Stimulated activated CD4-positive, alpha-beta T cell treated with anti-CD3 and anti-CD28 coated beads, TNF-alpha, amount 100 ng/mL, for 4 hours (primary cell): Measurements from ENCODE around the gene SCGB1D2.
"Not testable (repeated sequence)": the region's sequence is repeated elsewhere in the genome, so short reads cannot be mapped to it uniquely, and the experiment has no call there.

Experiments
- DNase-seq, 3 experiments: peaks; one replicate each; pipeline ENCODE4 v3.0.0-alpha.2; 2020; ENCODE audit warnings: low read depth in 3 of 3

SCGB1D2 gene, protein sequence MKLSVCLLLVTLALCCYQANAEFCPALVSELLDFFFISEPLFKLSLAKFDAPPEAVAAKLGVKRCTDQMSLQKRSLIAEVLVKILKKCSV

DNA sequence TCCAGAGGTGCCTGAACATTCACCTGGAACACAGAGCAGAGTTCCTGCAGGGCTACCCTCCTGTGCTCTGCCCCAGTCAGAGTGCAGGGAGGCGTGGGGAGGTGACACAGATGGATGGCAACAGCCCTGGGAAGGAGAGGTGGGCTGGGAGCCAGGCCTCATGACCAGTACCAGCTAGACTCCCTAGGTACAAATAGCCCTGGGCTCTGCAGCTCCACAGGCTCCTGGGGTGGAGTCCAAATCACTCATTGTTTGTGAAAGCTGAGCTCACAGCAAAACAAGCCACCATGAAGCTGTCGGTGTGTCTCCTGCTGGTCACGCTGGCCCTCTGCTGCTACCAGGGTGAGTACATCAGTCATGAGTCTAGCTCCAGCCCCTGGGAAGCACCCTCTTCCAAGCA, at the start of gene SCGB1D2:
Gene SCGB1D2, plus strand, starts transcription at position 219 of the 400 bp plus-strand sequence. Its CDS starts 69 bp downstream, at position 288.
- DNase-seq, result no peak

DNA sequence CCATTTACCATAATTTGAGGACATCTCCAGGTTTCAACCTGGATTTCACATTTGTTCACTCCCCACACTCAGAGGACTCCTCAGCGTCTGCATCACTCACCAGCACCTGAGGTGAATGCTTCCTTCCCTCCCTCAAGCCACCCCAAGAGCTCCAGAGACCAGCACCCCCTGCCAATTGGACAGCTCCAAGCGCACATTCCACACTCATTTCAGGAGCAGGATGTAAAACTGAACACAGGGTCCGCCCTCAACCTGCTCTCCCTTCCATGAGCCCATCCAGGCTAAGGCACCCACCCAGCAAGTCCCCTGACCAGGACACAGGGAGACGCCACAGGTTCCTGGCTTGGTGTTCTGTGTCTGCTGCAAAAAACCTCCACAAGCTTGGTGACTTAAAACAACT, 48.1 kb upstream of the SCGB1D2 start:
- no peak for DNase-seq

DNA sequence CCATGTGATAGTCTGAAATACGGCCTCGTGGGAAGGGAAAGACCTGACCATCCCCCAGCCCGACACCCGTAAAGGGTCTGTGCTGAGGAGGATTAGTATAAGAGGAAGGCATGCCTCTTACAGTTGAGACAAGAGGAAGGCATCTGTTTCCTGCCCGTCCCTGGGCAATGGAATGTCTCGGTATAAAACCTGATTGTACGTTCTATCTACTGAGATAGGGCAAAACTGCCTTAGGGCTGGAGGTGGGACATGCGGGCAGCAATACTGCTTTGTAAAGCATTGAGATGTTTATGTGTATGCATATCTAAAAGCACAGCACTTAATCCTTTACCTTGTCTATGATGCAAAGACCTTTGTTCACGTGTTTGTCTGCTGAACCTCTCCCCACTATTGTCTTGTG, 47.0 kb upstream of the SCGB1D2 start:
- DNase-seq, result not testable (repeated sequence)

DNA sequence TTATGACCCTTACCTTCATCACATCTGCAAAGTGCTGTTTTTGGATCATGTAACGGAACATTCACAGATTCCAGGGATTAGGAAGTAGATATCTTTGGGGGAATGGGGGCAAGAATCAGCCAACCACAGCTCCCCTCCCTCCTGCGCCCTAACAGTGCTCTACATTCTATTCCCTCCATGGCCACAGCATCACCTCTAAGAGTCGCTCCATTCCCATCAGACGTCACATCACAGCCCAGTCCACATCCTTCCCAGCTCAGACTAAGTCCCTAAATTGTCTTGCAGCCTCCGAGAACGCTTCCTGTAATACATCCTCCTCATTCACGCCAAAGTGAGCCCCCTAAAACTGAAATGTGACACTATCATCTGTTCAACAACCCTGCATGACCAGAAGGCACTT, 46.1 kb upstream of the SCGB1D2 start:
- DNase-seq, result no peak

DNA sequence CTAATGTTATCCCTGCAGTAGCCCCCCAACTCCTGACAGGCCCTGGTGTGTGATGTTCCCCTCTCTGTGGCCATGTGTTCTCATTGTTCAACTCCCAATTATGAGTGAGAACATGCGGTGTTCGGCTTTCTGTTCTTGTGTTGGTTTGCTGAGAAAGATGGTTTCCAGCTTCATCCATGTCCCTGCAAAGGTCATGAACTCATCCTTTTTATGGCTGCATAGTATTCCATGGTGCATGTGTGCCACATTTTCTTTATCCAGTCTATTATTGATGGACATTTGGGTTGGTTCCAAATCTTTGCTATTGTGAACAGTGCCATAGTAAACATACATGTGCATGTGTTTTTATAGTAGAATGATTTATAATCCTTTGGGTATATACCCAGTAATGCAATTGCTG, 44.6 kb upstream of the SCGB1D2 start:
- DNase-seq, result not testable (repeated sequence)

DNA sequence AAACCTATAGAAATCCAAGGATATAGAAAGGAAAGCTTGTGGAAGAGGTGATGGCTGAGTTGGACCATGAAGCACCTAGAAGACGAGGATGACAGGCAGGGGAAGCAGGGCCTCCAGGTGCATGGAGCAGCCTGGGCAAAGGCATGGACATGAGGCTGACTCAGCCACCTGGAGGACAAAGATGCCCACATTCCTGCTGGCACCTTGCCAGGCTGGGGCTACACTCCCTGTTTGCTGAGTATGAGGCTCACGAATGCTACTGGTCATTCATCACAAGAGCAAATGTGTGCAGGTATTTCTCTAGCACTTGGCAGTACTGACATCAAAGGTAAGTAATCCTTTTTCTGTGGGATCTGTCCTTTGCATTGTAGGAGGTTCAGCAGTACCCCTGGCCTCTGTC, 40.7 kb upstream of the SCGB1D2 start:
- no peak for DNase-seq

DNA sequence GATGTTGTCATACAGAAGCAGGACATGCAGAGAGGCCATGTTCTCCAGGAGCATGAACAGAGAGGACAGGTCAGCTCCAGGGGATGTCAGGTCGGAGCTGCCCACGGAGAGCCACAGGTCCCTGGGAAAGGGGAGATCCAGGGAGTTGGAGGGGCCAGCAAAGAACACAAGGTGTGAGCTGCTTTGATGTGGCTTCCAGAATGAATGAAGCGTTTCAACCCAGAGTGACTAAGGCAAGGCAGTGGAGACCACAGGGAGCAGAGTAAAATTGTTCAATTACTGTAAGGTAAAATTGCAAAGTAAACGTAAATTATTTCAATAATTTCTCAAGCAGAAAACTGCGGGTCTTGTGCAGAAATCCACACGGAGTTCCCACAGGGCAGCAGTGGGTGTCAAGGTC, 39.1 kb upstream of the SCGB1D2 start:
- DNase-seq, result no peak

DNA sequence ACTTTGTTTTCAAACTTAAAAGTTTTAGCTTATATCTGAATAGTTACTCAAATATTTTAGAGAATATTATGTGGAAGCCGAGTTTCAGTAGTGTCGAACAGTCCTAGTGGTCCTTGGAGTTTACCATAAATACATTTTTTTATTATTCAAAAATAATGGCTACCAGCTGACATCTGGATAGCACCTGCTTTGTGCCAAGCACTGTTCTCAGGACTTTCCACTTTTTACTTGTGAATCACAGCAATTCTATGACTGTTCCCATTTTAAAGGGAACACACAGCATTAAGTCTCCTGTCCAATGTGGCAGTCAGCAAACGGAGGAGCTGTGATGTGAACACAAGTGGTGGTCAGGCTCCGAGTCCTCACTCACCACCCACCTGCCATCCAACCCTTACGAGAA, 37.6 kb upstream of the SCGB1D2 start:
- DNase-seq, result no peak

DNA sequence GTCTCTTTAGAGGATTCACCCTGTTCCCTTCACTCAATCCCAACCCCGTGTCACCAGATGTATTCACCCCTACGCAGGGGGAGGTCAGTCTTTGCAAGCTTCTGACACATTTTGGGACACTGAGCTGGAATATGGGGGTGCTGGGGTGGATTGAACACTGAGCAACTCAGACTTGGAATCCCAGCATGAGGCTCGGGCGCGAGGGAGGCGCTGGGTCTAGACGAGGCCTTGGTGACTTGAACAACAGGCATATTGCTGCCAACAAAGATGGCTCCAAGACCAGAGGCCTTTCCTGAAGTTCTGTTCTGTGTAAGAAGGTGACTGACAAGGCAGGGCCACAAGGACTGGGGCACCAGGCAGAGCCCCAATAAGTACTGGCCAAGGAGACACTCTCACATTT, 36.6 kb upstream of the SCGB1D2 start:
- DNase-seq, result no peak

DNA sequence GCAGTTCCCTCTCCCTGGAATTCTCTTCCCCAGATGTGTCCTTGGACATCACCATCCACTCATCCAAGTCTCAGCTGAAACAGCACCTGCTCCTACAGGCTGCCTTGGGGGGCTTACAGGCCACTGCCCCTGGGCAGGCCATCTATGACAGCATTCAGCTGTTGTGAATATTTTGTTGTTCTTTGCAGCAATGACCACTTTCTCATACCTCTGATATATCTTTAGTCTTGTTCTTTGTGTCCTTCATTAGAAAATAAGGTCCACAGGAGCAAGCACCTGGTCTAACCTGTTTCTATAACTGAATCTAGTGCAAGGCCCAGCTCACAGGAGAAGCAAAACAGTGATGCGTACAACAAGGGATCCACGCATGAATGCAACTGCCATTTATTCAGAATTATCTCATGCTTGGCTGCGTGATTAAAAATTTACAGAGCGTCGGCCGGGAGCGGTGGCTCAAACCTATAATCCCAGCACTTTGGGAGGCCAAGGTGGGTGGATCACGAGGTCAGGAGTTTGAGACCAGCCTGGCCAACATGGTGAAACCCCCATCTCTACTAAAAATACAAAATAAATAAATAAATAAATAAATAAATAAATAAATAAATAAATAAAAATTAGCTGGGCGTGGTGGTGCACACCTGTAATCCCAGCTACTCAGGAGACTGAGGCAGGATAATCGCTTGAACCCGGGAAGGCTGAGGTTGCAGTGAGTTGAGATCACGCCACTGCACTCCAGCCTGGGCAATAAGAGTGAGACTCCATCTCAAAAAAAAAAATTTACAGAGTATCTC, 35.6 kb upstream of the SCGB1D2 start:
- DNase-seq, result not testable (repeated sequence)

DNA sequence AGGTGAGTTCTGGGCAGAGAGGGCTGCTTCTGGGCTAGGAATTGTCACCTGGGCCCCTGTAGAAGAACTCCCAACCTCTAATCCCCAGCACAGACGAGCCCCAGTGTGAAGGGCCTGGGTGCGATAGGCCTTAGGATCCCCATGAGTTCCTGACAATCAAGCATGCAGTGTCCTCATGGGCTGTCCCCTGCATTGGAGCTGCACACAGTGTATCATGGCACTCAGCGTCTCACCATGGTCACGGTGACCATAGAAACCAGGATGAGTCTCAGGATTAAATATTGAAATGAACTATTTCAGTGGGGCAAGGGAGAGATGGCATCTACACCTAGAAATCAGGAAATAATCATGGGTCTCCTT, 33.3 kb upstream of the SCGB1D2 start:
- DNase-seq, result no peak

DNA sequence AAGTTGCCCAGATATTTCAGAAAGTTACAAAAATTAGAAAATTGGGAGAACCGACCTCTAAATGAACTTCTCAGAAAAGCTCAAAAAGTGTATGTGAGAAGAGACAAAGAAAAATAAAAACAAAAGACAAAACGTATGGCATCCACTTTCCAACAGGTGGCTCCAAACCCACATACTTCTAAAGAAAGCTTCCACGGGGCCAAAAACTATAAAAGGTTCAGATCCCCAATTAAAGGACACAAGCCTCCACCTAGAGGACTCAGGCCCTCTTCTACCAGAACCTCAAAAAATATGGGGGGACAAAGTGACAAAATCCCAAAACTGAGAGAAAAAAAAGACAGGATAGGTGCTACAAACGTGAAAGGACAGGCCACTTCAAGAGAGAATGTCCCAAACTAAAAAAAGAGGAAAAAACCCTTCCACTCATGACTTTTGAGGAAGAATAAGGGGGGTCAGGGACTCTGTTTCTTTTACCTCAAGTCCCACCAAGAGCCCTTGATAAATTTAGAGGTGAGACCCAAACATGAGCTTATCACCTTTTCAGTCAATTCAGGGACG, 24.8 kb upstream of the SCGB1D2 start:
- no peak for DNase-seq

DNA sequence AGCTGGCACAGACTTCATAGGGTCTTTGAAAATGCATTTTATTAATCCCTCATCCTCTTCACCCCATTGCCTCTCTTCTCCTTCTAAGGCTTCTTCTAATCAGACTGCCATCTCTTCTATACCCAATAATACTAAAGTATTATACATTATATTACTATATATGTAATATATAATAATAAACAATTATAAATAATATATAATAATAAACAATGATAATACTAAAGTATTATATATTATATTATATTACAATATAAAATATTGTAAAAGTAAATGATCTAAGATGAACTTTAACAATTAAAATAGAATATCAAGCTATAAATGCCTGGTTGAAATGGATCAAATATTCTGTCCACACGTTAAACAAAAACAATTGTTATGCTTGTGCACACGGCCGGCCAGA, 20.5 kb upstream of the SCGB1D2 start:
- no peak for DNase-seq

DNA sequence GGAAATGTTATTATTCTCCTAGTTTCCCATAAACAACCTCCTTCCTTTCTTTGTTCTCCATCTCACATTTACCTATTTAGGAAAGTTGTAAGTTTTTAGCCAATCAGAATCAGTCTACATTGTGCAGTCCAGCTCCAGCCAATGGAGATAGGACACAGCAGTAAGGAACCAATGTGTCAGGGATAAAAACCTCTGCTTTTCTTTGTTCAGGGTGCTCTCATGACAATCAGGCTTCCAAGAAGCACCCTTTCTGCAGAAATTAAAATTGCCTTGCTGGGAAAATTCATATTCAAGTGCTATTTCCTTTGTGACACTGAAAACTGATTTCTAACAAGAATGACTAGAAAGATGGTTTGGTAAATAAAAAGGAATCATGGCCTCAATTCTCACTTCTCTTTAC, 18.9 kb upstream of the SCGB1D2 start:
- DNase-seq, result no peak

DNA sequence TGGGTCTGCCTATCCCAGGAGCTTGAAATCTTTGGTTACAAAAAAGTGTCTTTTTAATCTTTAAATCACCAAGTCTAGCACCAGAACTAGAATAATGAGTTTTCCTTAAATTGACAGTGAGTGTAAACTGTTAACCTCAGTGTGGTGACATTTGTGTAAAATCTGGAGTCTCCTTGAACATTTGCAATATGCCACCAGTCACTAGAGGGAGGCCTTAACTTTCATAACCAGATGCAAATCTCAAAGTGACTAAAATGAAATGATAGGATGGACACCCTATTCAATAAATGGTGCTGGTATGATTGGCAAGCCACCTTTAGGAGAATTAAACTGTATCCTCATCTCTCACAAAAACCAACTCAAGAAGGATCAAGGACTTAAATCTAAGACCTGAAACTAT, 8.3 kb upstream of the SCGB1D2 start:
- DNase-seq, result no peak

DNA sequence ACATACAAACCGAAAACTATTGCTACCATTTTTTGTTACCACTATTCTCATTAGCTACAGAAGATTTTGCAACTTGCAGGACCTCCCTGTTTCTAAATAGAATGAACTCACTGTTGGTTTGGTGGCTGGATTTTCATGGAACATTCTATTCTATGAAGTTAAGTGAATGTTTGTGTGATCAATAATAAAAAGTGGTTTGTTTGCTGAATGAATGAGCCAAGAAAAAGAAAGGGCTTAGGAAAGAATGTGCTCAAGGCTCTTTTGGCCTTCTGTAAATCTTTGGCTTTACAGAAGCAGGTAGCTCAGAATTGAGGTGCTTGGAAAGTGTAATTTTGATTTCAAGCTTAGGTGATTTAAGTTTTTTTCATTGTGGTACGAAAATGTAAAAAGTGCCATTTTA, 5.9 kb upstream of the SCGB1D2 start:
- no peak for DNase-seq

DNA sequence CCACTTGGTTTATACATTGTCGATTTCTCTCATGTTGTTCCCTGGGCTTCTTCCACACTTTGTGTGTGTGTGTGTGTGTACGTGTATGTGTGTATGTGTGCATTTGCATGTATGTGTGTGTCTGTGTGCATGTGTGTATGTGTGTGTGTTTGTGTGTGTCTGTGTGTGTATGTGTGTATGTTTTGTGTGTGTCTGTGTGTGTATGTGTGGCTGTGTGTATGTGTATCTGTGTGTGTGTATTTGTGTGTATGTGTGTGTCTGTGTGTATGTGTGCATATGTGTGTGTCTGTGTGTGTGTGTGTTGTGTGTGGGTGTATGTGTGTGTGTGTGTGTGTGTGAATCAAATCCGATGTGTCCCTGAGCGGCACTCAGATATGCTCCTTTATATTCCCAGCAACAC, 4.5 kb upstream of the SCGB1D2 start:
- DNase-seq, result no peak

DNA sequence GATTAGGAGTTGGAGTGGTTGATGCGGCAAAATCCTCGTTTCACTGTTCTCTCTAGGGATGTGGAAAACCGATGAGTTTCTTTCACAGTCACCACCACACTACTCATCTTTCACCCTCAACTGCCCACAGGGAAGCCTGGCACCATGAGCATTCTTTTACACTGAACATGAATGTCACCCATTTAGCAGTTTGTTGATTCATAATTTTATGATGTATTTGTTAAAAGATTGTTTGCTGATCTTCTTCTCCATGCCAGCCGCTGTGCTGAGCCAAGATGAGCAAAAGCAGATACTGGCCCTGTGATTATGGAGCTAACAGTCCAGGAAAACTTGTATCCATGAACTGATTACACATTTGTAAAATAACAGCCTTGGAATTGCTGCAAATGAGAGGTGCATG, 3.9 kb upstream of the SCGB1D2 start:
- DNase-seq, result no peak

DNA sequence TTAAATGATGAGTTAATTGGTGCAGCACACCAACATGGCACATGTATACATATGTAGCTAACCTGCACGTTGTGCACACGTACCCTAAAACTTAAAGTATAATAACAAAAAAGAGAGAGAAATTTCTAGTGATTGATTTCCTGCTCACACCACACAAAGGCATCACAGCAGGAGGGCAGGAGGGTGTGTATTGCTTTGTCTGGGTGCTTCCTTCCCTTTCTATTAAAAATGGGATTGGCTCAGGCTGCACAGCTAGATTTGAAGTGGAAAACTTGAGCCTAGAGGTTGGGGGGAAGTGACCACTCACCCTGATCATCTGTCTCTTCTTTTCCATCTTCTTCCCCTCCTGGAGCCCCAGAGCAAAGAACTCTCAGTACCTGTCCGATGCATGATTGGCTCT, 944 bp upstream of the SCGB1D2 start:
- DNase-seq, result no peak

DNA sequence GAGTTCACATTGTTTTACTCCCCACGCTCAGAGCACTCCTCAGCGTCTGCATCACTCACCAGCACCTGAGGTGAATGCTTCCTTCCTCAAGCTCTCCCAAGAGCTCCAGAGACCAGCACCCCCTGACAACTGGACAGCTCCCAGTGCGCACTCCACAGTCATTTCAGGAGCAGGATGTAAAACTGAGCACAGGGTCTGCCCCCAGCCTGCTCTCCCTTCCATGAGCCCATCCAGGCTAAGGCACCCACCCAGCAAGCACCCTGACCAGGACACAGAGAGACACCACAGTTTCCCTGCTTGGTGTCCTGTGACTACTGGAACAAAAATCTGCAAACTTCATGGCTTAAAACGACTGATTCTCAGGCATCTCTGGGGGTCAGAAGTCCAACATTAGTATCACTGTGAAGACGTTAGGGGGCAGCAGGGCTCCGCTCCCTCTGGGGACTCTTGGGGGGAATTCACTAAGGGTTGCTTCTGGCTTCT, 3.3 kb downstream of the SCGB1D2 start:
- DNase-seq, result no peak

DNA sequence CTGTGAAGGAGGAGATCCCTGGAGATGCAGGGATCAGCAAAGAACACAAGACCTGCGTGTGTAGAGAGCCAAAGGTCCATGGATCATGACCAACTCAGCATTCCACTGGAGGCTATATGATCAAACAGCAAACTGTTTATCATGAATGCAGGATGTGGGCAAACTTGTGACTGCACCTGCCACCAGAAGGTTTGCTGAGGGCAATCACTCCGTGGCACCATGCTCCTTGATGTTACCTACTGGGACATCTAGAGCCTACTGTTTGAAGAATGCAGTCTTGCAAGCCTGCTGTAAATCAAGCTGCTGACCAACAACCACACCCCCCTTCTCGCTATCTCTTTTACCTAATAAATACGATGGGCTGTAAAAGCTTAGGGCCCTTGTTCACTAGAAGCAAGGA, 9.7 kb downstream of the SCGB1D2 start:
- DNase-seq, result no peak

DNA sequence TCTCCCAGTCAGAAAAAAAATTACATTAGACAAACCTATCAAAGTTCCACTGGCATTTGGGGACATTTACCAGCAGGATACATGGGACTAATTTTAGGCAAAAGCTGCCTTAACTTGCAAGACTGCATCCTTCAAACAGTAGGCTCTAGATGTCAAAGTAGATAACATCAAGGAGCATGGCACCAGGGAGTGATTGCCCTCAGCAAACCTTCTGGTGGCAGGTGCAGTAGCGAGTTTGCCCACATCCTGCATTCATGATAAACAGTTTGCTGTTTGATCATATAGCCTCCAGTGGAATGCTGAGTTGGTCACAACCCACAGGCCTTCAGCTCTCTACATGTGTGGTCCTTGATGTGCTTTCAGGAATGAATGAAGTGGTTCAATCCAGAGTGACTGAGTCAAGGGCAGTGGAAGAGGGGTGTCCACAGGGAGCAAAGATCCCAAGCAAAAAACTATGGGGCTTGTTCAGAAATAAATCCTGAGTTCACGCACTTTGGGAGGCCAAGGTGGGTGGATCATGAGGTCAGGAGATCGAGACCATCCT, 12.0 kb downstream of the SCGB1D2 start:
- no peak for DNase-seq

DNA sequence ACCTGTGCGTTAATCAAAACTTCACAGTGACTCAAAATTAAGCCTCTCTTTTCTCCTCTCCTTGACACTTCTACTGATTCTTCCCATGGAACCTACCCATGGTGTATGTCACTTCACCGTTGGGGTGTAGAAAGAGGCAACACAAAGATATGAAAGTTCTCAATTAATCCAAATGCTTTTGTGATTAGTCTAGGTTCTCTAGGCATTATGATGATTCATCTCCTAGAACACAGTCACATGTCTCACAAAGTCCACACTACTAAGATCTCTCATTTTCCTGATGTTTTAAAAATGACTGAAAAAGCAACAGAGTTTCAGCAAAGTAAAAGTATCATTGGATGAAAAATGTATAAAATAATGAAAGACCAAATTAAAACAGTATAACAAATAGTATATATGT, 14.2 kb downstream of the SCGB1D2 start:
- DNase-seq, result no peak
